Measurements from ENCODE around the gene PYCR2. TPM values are rescaled to one million over a fixed set of nuclear protein-coding genes. Genes with fewer than 3 reads are reported as not detected.

PYCR2 gene
- total RNA-seq, 1 donor from 2014 or later, result 38.1 TPM

- peaks cover 2% of the 10 kb centered on the region for H3K36me3 Mint-ChIP-seq (ENCODE audit: low read depth, unreplicated experiment)
- H3K36me3 ChIP-seq (ENCODE audit: insufficient read depth, low read length), result no peaks in the 10 kb centered on the region
- no peaks in the 10 kb centered on the region for H4K20me1 ChIP-seq (ENCODE audit: insufficient read depth, low read length)
- H3K4me3 ChIP-seq (ENCODE audit: insufficient read depth, low read depth, low read length), result no peak overlapping the region
- H3K9ac ChIP-seq (ENCODE audit: low read length), result no peak overlapping the region
- no peak for DNase-seq (ENCODE audit: low read depth)
- no peaks in the 10 kb centered on the region for H3K79me2 ChIP-seq (ENCODE audit: insufficient read depth, low read length)
- peaks cover 1% of the 10 kb centered on the region for H3K4me1 Mint-ChIP-seq (ENCODE audit: low read depth, unreplicated experiment)
- no peaks in the 10 kb centered on the region for H3K9me3 ChIP-seq (ENCODE audit: insufficient read depth, low read depth, low read length)
- no peak overlapping the region for H2AFZ ChIP-seq (ENCODE audit: low read depth, low read length)
- H3K27me3 Mint-ChIP-seq (ENCODE audit: low read depth, unreplicated experiment), result peaks cover 25% of the 10 kb centered on the region
- no peak overlapping the region for H3K4me3 Mint-ChIP-seq (ENCODE audit: unreplicated experiment)
- H3K27me3 ChIP-seq (ENCODE audit: insufficient read depth, low read length), result no peaks in the 10 kb centered on the region
- no peak overlapping the region for H3K27ac ChIP-seq (ENCODE audit: low read depth, low read length)
- no peaks in the 10 kb centered on the region for H3K9me3 Mint-ChIP-seq (ENCODE audit: unreplicated experiment)
- TF ChIP-seq EZH2 (IDR thresholded peaks at IDR 0.05; ENCODE audit: insufficient read depth, low read length) (no peak), CTCF (IDR thresholded peaks at IDR 0.05; ENCODE audit: insufficient read depth, low read depth, low read length) (no peak)
- no peak overlapping the region for H3K27ac Mint-ChIP-seq (ENCODE audit: unreplicated experiment)
- no peak for FAIRE-seq
- H3K4me2 ChIP-seq (ENCODE audit: low read length), result no peak overlapping the region
- no peaks in the 10 kb centered on the region for H3K4me1 ChIP-seq (ENCODE audit: insufficient read depth, low read length)
Observed at GRCh38 chr1:225909477-225909876, 14.6 kb downstream of the PYCR2 start.

- no peaks in the 10 kb centered on the region for H3K4me1 ChIP-seq (ENCODE audit: insufficient read depth, low read length)
- no peak for FAIRE-seq
- H3K27me3 Mint-ChIP-seq (ENCODE audit: low read depth, unreplicated experiment), result peaks cover 25% of the 10 kb centered on the region
Observed at GRCh38 chr1:225908773-225909172, 15.3 kb downstream of the PYCR2 start.

More at GRCh38 chr1:225908773-225909172, 15.3 kb downstream of the PYCR2 start:
- H3K4me2 ChIP-seq (ENCODE audit: low read length), result no peak overlapping the region
- no peak for DNase-seq (ENCODE audit: low read depth)
- no peak overlapping the region for H3K9ac ChIP-seq (ENCODE audit: low read length)
- Mint-ChIP-seq H3K4me3 (ENCODE audit: unreplicated experiment) (no peak overlapping the region), H3K36me3 (ENCODE audit: low read depth, unreplicated experiment) (peaks cover 2% of the 10 kb centered on the region), H3K9me3 (ENCODE audit: unreplicated experiment) (no peaks in the 10 kb centered on the region), H3K27ac (ENCODE audit: unreplicated experiment) (no peak overlapping the region), H3K4me1 (ENCODE audit: low read depth, unreplicated experiment) (peaks cover 1% of the 10 kb centered on the region)
- no peak for TF ChIP-seq EZH2 (IDR thresholded peaks at IDR 0.05; ENCODE audit: insufficient read depth, low read length)
- no peak for TF ChIP-seq CTCF (IDR thresholded peaks at IDR 0.05; ENCODE audit: insufficient read depth, low read depth, low read length)
- H3K9me3 ChIP-seq (ENCODE audit: insufficient read depth, low read depth, low read length), result no peaks in the 10 kb centered on the region
- H2AFZ ChIP-seq (ENCODE audit: low read depth, low read length), result no peak overlapping the region
- no peaks in the 10 kb centered on the region for H4K20me1 ChIP-seq (ENCODE audit: insufficient read depth, low read length)
- no peaks in the 10 kb centered on the region for H3K27me3 ChIP-seq (ENCODE audit: insufficient read depth, low read length)
- no peaks in the 10 kb centered on the region for H3K36me3 ChIP-seq (ENCODE audit: insufficient read depth, low read length)
- H3K79me2 ChIP-seq (ENCODE audit: insufficient read depth, low read length), result no peaks in the 10 kb centered on the region
- H3K4me3 ChIP-seq (ENCODE audit: insufficient read depth, low read depth, low read length), result no peak overlapping the region
- no peak overlapping the region for H3K27ac ChIP-seq (ENCODE audit: low read depth, low read length)
